Iris pigment epithelial cell (primary cell): Measurements from ENCODE around the gene PLEKHA3.

Experiments
- DNase-seq: peaks from one replicate; pipeline ENCODE4 v3.0.0-alpha.2; 2011; ENCODE audit warnings: low read depth

The PLEKHA3 gene

DNA sequence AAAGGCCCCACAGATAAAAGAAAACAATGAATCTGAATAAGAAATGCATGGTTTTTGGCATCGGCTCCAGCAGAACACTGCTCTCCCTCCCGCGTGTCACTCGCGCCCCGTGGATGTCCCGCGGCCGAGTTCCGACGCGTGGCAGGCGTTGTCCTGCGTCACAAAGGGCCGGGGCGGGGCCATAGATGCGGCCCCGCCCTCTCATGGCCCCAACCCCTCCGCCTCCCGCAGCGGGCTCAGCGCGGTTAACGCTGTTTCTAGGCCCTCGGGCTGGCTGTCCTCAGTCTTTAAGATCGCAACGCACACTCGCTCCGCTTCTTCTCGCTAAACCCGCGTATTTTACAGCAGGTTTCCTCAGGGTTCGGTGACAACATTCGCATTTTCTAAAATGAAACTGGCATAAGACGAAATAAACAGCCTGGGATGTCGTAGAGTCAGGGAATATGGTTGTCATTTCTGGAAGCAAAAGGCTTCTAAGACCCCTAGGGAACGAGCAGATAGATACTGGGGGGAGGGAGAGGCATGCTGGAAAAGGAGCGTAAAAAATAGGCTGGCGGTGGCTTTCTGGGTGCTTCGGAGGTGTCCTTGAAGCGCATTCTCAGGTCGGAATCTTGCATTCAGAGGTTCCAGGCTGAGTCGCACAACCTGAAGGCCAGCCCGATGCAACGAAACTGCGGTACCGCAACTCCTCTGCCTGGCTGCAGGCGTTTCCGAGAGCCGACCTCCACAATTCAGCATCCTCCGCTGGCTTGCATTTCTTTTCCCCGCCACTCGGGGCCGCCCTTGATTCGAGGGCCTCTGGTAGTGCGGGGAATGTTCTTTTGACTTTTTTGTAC, 1.6 kb upstream of the PLEKHA3 start, which contains the start of gene FKBP7:
FKBP7 (minus strand) TSS at position 162 of the 836 bp plus-strand sequence; CDS start at position 61, 101 bp downstream.
- peak; percentile 81 for DNase-seq

DNA sequence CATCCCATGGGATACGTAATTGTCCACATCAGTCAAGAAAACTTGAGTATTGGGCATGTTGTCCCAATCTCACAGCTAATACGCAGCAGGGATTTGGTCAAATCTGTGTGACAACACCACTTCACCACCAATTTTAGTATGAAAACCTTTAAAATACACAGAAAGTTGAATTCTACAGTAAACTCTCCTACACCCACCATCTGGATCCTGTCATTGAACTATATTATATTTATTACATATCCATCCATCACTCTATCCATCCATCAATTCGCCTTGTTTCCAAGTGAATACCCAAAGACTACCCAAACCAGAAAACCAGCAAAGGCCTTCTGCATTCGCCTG, 1.0 kb upstream of the PLEKHA3 start:
- DNase-seq = no peak

DNA sequence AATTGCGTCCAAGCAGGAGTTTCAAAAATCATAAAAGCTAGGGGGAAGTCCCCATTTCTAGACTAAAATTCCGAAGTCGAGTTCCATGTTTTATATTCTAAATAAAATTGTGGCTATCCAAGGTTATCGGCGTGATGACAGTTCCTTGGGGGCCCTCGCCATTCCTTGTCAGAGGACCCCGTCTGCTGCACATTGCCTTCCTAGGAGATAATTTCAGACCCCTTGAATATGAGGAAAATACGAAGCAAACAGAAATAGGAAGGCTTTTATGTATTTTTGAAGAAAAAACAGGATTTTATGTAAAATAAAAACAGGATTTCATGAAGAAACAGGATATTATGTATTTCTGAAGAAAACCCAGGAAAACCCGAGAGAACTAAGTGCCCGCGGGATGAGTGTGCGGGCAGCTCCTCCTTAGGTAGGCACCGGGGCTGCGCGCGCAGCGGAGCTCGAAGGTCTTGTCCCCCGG, 465 bp upstream of the PLEKHA3 start:
- DNase-seq = no peak

DNA sequence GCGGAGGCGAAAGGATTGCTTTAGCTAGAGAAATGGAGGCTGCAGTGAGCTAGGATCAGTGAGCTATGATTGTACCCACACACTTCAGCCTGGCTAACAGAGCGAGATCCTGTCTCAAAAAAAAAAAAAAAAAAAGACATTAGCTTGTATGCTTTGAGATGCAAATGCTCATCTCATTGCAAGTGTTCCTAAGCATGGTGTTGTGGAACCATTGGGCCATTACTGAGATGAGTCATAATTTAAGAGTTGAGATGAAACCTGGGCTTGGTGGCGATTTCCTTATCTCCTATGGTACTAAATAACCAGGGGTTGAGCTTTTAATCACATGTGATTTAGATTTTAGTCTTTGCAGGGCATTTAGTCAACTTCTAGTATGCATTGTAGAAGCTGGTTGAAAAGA, 2.2 kb downstream of the PLEKHA3 start:
- no peak for DNase-seq

DNA sequence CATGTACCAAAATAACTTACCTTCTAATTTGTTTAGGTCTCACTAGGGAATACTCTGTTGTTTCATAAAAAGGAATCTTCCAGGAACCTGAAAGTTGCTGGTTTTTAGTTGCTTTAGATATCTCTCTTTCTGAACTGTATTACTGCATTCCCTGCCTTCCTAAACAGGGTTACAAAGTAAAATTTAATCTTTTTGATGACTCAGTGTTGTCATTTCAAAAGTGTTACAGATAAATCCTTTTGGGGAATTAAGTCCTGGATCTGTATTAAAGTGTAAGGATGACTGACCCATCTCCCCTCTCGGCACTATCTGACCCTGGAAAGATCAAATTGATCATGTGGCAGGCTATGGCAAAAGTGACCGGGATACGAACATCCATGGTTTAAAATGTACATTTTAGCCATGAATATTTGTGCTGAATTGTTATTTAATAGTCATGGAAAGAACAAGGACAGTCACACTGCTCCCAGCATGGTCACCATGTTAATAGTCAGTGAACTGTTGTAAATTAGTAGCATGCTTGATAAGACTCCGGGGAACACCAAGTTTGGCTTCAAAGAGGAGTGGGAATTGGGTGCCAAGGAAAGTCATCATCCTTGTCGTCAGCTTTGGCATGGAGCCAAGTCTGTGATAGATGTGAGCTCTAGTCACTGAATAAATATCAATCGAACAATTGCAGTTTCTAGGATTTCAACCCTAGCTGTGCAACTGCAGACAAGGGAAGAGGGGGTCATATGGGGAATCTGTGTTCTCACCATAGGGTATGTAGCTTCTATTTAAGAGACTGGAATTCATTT, 4.2 kb downstream of the PLEKHA3 start:
- DNase-seq = no peak

DNA sequence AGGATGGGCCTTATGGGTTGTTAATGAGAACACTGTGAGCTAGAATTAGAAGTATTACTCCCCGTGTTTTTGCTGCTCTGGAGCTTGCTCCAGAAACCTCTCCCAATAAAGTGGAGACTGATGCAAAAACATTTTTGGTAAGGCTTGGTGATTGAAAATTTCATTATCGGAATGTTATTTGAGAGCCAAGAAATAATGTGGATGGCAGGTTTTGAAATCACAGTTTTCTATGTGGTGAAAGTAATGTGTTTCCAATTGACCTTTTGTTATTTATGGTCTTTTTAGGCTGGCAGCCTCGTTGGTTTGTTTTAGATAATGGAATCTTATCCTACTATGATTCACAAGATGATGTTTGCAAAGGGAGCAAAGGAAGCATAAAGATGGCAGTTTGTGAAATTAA, 5.1 kb downstream of the PLEKHA3 start:
- DNase-seq = no peak

DNA sequence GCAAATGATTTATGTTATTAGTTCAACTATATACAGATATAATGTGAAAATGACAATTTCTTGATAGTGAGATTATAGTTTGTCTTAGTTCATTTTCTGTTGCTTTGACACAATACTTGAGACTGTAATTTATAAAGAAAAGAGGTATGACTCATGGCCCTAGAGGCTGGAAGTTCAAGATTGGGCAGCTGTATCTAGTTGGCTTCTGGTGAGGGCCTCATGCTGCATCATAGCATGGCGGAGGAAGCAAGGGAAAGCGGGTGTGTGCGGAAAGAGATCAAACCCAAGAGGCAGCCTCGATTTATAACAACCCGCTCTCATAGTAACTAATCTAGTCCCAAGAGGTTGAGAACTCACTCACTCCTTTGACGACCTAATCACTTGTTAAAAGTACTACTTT, 11.4 kb downstream of the PLEKHA3 start:
- DNase-seq = no peak

DNA sequence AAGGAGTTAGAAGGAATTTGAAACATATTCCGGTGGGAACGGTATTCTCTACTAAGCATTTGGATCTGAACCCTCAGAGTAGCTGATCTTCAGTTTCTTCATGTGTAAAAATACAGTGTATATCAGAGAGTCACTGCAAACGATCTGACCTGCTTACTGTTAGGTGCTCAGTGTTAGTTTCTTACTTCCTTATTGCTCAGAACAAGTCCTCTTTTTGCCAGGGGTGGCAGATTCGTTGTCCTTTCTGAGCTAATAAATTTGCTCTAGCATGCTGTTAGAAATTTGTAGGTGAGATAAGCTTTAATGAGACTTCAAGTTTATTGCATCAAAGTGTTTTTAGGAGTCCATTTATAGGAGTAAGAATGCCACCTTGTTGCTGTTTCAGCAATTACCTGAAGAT, 15.8 kb downstream of the PLEKHA3 start:
- no peak for DNase-seq

DNA sequence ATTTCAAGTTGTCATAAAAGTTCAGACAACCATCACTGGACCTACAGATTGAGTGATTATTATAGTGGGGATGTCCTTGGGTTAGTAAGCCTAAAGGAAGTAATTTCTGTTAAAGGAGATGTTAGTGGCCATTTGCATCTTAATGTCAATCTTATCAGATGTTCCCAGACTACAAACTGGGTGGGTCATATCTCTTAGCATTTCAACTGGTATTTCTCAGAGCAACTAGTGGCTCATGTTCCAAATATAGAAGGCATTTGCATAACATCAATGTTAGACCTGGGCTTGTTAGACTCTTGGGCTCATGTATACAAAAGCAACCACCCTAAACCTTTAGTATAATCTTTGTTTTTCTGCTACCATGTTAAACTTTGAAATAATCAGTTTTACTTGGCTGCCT, 17.9 kb downstream of the PLEKHA3 start:
- no peak for DNase-seq

DNA sequence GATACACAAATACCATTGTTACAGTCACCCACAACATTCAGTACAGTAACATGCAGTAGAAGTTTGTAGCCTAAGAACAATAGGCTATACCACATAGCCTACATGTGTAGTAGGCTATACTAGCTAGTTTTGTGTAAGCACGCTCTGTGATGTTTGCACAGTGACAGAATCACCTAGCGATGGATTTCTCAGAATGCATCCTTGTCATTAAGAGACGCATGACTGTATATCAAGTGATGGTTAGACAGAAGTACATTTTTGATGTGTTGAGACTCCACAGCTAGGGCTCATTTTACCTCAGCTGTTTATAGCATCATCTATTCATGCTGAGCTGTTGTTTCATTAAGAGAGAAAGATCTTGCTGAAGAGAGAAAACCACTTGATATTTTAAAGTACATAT, 19.4 kb downstream of the PLEKHA3 start:
- DNase-seq = no peak

DNA sequence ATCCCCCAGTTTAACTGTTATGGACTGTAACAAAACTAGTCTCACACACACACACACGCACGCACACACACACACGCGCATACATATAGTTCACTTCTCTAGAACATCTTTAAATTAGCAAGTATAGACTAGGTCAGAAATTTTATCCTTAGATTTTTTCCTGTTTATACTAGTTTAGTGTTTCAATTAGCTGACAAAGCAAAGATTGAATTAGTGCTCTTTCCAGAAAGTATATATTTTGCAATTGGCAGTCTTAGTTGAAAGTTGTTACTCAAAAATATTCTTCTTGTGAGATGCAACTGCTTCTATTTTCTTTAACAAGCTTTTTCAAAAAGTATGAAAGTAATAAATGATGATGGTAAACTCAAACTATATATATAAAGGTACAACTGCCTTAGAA, 22.5 kb downstream of the PLEKHA3 start:
- DNase-seq = no peak

DNA sequence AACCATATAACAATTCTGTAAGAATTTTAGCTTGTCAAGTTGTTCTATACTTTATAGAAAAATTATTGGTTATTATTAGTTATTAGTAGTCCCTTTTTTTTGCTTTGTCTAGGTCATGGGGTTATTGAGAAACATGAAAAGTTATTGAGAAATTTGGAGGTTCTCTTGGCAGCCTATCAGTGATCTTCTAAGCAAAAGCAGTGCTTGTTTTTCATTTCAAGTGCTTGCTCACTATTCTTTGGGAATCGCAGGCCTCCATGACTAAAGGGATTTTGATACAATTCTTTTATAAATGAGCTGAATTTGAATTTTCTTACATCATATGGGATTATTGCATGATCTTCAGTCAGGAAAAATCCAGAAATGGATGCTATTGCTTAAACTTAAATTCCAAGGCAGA, 25.8 kb downstream of the PLEKHA3 start:
- no peak for DNase-seq

DNA sequence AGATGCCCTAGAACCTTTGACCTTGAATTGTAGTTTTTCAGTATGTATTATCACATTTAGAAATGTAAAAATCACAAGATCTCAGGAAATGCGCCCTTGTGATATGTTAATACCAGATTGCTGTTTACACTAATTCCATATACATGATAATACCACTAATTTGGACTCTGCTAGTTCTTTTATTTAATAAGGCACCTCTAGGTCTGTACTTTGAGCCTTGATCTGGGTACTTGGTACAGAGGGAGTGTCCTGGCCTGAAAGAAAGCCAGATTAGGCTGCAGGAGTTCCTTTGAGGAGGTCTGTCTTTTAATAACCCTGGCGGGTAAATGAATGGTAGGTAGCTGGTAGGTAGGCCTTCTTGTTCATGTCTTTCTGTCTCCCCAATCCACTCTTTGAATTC, 26.3 kb downstream of the PLEKHA3 start:
- DNase-seq = no peak

DNA sequence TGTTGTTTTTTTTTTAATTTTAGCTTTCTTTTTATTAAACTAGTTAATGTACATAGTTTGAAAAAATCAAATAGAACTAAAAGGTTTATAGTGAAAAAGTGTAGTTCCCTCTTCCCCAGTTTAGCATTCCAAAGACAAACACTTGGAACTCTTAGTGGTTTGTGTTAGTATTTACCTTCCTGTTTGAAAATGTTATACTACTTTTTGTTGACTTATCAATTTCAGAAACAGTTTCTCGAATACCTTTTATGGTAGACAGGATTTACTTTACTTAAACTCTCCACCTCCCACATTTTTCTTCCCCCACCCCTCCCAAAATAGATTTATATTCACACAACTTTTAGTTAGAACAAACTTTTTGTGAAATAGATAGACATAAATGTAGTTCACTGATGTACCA, 26.7 kb downstream of the PLEKHA3 start:
- DNase-seq = no peak

DNA sequence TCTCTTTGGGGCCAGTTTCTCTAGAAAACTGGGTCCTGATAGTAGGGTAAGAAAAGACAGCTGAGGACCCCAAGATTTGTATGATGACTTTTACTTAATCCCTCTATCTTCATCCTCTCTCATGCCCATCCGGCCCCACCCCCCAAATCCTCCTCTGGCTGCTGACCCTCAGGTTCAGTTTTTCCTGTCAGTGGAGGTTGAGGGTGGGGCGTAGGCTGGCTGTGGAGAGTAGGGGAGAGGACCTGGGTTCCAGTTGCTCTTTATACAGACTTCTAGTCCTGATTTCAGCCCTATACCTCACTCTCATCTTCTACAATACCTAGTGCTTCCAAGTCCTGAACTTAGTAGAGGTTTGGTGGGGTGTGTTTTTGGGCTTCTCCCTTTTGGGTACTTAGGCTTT, 28.4 kb downstream of the PLEKHA3 start:
- no peak for DNase-seq

DNA sequence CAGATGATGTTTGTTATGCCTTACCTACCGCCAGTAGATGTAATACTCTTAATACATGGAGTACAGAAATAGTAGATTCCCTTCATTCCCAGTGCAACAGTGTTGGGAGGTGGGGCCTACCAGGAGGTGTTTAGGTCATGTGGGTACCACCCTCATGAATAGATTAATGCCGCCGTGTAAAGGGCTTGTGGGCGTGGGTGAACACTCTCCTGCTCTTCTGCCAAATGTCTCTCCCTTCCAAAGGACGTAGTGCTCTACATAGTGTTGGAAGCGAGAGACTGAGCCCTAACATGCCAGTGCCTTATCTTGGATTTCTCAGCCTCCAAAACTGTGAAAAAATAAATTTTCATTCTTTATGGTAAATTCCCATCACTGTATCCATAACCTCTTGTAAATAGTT, 30.1 kb downstream of the PLEKHA3 start:
- no peak for DNase-seq

DNA sequence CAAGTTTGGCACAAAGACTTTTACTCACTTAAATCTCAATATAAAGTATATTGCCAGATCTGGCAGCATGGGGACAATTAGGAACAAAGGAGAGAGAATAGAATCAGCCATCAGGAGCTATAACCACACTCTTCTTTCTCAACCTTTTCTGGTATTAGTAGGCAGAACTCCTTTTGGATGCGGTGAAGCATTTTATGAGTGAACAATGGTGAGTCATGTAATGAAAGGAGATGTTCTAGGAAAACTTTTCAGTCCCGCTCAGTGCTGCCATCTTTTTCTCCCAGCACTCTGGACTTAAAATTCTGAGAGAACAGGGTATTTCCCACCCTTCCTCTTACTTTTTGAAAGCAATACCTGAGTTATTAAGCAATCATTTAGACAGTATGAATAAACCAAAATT, 32.2 kb downstream of the PLEKHA3 start:
- DNase-seq = peak; percentile 30

DNA sequence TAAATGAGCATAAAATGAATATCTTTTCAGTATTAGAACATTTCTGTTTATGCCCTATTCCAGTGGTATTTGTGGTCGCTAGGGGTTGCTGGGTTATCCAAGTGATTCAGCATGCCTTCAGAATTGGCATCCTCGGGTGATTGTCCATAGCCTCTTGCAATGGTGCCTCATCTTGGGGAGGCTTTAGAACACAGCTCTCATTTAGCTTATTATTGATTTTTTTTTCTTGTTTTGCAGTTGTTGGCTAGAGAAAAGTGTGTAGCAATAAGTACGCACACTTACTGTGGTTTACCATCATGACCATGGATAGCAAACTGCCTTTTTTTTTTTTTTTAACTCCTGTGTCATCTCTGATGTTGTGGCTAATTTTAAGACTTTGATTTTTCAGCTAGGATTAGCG, 33.6 kb downstream of the PLEKHA3 start:
- no peak for DNase-seq

DNA sequence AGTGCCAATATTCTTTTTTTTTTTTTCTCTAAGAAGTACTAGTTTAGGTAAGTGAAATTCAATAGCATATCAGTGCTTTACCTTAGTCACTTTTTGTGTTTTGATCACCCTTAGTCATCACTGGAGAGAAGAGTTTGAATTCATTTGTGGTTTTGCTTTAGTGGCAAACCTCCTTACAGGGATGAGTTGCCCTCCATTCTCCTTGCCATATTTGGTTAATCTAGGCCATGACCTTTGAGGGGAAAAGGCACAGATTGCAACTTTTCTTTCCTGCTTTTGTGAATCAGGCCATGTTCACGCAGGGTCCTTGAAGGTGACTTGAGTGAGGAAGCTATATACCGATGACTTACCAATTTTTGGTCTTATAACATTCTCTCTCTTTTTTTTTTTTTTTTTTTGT, 34.4 kb downstream of the PLEKHA3 start:
- DNase-seq = peak; percentile 65

DNA sequence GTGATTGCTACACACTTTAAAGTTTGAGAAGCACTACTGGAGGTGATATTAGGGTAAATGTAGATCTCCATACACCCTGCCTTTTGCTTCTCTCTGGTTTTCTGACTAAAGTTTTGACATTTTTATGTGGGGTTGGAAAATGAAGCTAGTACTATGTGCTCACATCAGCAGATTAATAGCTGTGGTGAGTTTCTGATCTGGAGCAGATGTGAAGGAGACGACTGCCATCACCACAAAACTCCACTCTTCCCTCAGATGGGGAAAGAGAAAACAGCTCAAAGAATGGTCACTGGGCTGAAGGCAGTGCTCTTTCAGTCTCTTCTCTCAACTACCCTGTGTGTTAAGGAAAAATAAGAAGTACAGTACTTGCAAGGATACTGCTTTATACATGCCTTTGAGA, 37.2 kb downstream of the PLEKHA3 start:
- no peak for DNase-seq

DNA sequence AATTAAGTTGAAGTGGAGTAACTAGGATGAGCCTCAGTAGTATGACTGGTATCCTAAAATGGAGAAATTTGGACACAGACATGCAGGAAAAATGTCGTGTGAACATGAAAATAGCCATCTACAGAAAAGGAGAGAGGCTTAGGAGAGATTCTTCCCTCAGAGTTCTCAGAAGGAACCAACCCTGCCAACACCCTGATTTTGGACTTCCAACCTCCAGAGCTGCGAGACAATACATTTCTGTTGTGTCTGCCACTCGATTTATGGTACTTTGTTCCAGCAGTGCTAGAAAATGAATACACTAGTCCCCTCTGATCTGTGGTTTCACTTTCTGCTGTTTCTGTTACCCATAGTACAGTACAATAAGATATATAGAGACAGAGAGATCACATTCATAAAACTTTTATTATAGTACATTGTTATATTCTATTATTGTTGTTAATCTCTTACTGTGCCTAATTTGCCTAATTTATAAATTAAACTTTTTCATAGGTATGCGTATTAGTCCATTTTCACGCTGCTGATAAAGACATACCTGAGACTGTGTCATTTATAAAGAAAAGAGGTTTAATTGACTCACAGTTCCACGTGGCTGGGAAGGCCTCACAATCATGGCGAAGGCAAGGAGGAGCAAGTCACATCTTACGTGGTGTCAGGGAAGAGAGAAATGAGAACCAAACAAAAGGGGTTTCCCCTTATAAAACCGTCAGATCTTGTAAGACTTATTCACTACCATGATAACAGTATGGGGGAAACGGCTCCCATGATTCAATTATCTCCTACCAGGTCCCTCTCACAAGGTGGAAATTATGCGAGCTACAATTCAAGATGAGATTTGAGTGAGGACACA, 41.3 kb downstream of the PLEKHA3 start:
- DNase-seq = no peak

DNA sequence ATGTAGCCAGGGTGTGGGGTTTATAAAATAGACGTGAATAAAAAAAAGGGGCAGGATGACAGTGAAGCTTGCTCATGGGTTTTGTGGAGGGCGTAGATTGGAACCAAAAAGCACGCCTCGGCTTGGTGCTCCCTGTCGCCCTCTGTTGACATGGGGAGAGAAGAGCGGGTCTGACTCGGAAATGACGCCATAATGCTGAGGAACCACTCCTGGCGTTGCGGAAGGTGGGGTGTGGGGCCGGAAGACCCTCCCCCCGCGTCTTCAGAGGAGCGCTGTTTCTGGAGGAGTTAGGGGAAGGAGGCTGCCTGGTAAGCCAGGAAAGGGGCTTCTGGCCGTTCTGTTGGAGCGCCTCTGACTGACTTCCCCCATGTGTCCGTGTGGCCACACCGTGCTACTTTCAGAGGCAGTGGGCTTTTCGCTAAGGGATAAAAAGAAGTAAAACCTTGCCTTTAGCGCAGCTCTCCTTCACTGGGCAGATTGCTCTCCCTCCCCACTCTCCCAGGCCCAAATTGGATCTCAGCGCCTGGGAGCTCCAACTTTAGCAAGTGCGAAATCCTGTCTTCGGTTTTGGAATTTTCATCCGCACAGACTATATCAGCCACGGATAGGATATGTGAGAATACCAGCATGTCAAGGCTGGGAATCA, 42.8 kb downstream of the PLEKHA3 start:
- DNase-seq = peak; percentile 80
